Activated naive CD8-positive, alpha-beta T cell treated with anti-CD3 and anti-CD28 coated beads, Interleukin-2, amount 50 U/mL, for 24 hours (primary cell): ENCODE measurements around the gene EHD4.
A peak's percentile ranks its signal among the peaks of the same experiment; 100 is the strongest.

Experiments used
- ATAC-seq: fragments of 150-1000 bp; cut with Tn5 transposase; one replicate; pipeline ENCODE4 v1.10.0; 2021
- DNase-seq: peaks from one replicate; pipeline ENCODE4 v3.0.0; 2021
- H3K27ac Mint-ChIP-seq: one replicate; pipeline ENCODE4 v1.8.0; 2021; ENCODE audit warnings: mild to moderate bottlenecking, mixed read lengths
- H3K27me3 Mint-ChIP-seq: one replicate; pipeline ENCODE4 v1.8.0; 2021; ENCODE audit warnings: mixed read lengths
- H3K36me3 Mint-ChIP-seq: one replicate; pipeline ENCODE4 v1.8.0; 2021; ENCODE audit warnings: low read depth, mixed read lengths
- H3K4me1 Mint-ChIP-seq: one replicate; pipeline ENCODE4 v1.8.0; 2021; ENCODE audit warnings: mixed read lengths
- H3K4me3 Mint-ChIP-seq: one replicate; pipeline ENCODE4 v1.8.0; 2021; ENCODE audit warnings: mild to moderate bottlenecking, moderate library complexity, mixed read lengths
- H3K9me3 Mint-ChIP-seq: one replicate; pipeline ENCODE4 v1.8.0; 2021; ENCODE audit warnings: mixed read lengths

Gene EHD4

GRCh38 chr15:41965441-41966413, 6.6 kb downstream of the EHD4 start:
- Mint-ChIP-seq H3K4me1 (peaks cover 52% of the 10 kb centered on the region), H3K36me3 (peaks cover 17% of the 10 kb centered on the region), H3K9me3 (no peaks in the 10 kb centered on the region), H3K27ac (no peak overlapping the region), H3K27me3 (no peaks in the 10 kb centered on the region), H3K4me3 (no peak overlapping the region)
- ATAC-seq (no peak), DNase-seq (no peak)

- H3K36me3 Mint-ChIP-seq, result peaks cover 14% of the 10 kb centered on the region
- H3K4me3 Mint-ChIP-seq, result no peak overlapping the region
- no peaks in the 10 kb centered on the region for H3K27me3 Mint-ChIP-seq
- no peaks in the 10 kb centered on the region for H3K9me3 Mint-ChIP-seq
- H3K4me1 Mint-ChIP-seq, result peaks cover 22% of the 10 kb centered on the region
- DNase-seq (no peak), ATAC-seq (no peak)
- H3K27ac Mint-ChIP-seq, result no peak overlapping the region
These were observed 10.7 kb downstream of the EHD4 start for GRCh38 chr15:41961595-41962202.

- DNase-seq (no peak), ATAC-seq (no peak)
- H3K4me1 Mint-ChIP-seq, result peaks cover 16% of the 10 kb centered on the region
- H3K9me3 Mint-ChIP-seq, result no peaks in the 10 kb centered on the region
- no peaks in the 10 kb centered on the region for H3K27me3 Mint-ChIP-seq
- no peak overlapping the region for H3K4me3 Mint-ChIP-seq
- peaks cover 12% of the 10 kb centered on the region for H3K36me3 Mint-ChIP-seq
- H3K27ac Mint-ChIP-seq, result no peak overlapping the region
These were observed 11.3 kb downstream of the EHD4 start for GRCh38 chr15:41961001-41961518.

GRCh38 chr15:41958002-41958420, 14.3 kb downstream of the EHD4 start:
- H3K27me3 Mint-ChIP-seq, result no peaks in the 10 kb centered on the region
- peaks cover 12% of the 10 kb centered on the region for H3K4me1 Mint-ChIP-seq
- no peaks in the 10 kb centered on the region for H3K9me3 Mint-ChIP-seq
- no peak overlapping the region for H3K4me3 Mint-ChIP-seq
- H3K36me3 Mint-ChIP-seq, result peaks cover 10% of the 10 kb centered on the region
- DNase-seq, result no peak
- H3K27ac Mint-ChIP-seq, result no peak overlapping the region
- ATAC-seq, result no peak

- H3K4me1 Mint-ChIP-seq, result peaks cover 12% of the 10 kb centered on the region
- DNase-seq, result no peak
- H3K36me3 Mint-ChIP-seq, result peaks cover 11% of the 10 kb centered on the region
- no peak overlapping the region for H3K27ac Mint-ChIP-seq
- ATAC-seq, result peak; percentile 66
- no peak overlapping the region for H3K4me3 Mint-ChIP-seq
- no peaks in the 10 kb centered on the region for H3K9me3 Mint-ChIP-seq
- H3K27me3 Mint-ChIP-seq, result no peaks in the 10 kb centered on the region
These were observed 15.1 kb downstream of the EHD4 start for GRCh38 chr15:41957021-41957897.

GRCh38 chr15:41955807-41956525, 16.4 kb downstream of the EHD4 start:
- Mint-ChIP-seq H3K4me1 (peaks cover 7% of the 10 kb centered on the region), H3K4me3 (no peak overlapping the region), H3K27ac (no peak overlapping the region), H3K9me3 (no peaks in the 10 kb centered on the region), H3K36me3 (peaks cover 5% of the 10 kb centered on the region), H3K27me3 (no peaks in the 10 kb centered on the region)
- DNase-seq (no peak), ATAC-seq (no peak)

GRCh38 chr15:41955100-41955499, 17.3 kb downstream of the EHD4 start:
- H3K9me3 Mint-ChIP-seq, result no peaks in the 10 kb centered on the region
- no peak overlapping the region for H3K27ac Mint-ChIP-seq
- no peak overlapping the region for H3K4me3 Mint-ChIP-seq
- no peak for DNase-seq
- H3K36me3 Mint-ChIP-seq, result peaks cover 5% of the 10 kb centered on the region
- no peak for ATAC-seq
- no peaks in the 10 kb centered on the region for H3K27me3 Mint-ChIP-seq
- peaks cover 7% of the 10 kb centered on the region for H3K4me1 Mint-ChIP-seq

- no peak overlapping the region for H3K27ac Mint-ChIP-seq
- H3K27me3 Mint-ChIP-seq, result no peaks in the 10 kb centered on the region
- no peak for DNase-seq
- H3K4me1 Mint-ChIP-seq, result peaks cover 7% of the 10 kb centered on the region
- H3K36me3 Mint-ChIP-seq, result peaks cover 5% of the 10 kb centered on the region
- H3K4me3 Mint-ChIP-seq, result no peak overlapping the region
- no peaks in the 10 kb centered on the region for H3K9me3 Mint-ChIP-seq
- no peak for ATAC-seq
These were observed 18.3 kb downstream of the EHD4 start for GRCh38 chr15:41954036-41954435.

GRCh38 chr15:41952013-41952563, 20.3 kb downstream of the EHD4 start:
- DNase-seq (no peak), ATAC-seq (no peak)
- no peak overlapping the region for H3K4me3 Mint-ChIP-seq
- H3K27me3 Mint-ChIP-seq, result no peaks in the 10 kb centered on the region
- peaks cover 5% of the 10 kb centered on the region for H3K36me3 Mint-ChIP-seq
- H3K4me1 Mint-ChIP-seq, result no peaks in the 10 kb centered on the region
- H3K9me3 Mint-ChIP-seq, result no peaks in the 10 kb centered on the region
- H3K27ac Mint-ChIP-seq, result no peak overlapping the region

- no peaks in the 10 kb centered on the region for H3K9me3 Mint-ChIP-seq
- H3K36me3 Mint-ChIP-seq, result peaks cover 5% of the 10 kb centered on the region
- ATAC-seq (no peak), DNase-seq (no peak)
- H3K27me3 Mint-ChIP-seq, result no peaks in the 10 kb centered on the region
- H3K4me3 Mint-ChIP-seq, result no peak overlapping the region
- H3K4me1 Mint-ChIP-seq, result no peaks in the 10 kb centered on the region
- H3K27ac Mint-ChIP-seq, result no peak overlapping the region
These were observed 20.8 kb downstream of the EHD4 start for GRCh38 chr15:41951571-41951970.

- H3K4me1 Mint-ChIP-seq, result no peaks in the 10 kb centered on the region
- no peak overlapping the region for H3K27ac Mint-ChIP-seq
- no peak for ATAC-seq
- no peaks in the 10 kb centered on the region for H3K9me3 Mint-ChIP-seq
- H3K27me3 Mint-ChIP-seq, result no peaks in the 10 kb centered on the region
- no peak overlapping the region for H3K4me3 Mint-ChIP-seq
- DNase-seq, result no peak
- peaks cover 5% of the 10 kb centered on the region for H3K36me3 Mint-ChIP-seq
These were observed 21.9 kb downstream of the EHD4 start for GRCh38 chr15:41950489-41950888.

- DNase-seq (no peak), ATAC-seq (no peak)
- H3K27ac Mint-ChIP-seq, result no peak overlapping the region
- H3K36me3 Mint-ChIP-seq, result peaks cover 5% of the 10 kb centered on the region
- H3K4me1 Mint-ChIP-seq, result peaks cover 2% of the 10 kb centered on the region
- H3K27me3 Mint-ChIP-seq, result no peaks in the 10 kb centered on the region
- no peaks in the 10 kb centered on the region for H3K9me3 Mint-ChIP-seq
- no peak overlapping the region for H3K4me3 Mint-ChIP-seq
These were observed 22.3 kb downstream of the EHD4 start for GRCh38 chr15:41950127-41950483.

- ATAC-seq (no peak), DNase-seq (no peak)
- Mint-ChIP-seq H3K4me3 (no peak overlapping the region), H3K9me3 (no peaks in the 10 kb centered on the region), H3K4me1 (peaks cover 3% of the 10 kb centered on the region), H3K27me3 (no peaks in the 10 kb centered on the region), H3K27ac (no peak overlapping the region), H3K36me3 (peaks cover 5% of the 10 kb centered on the region)
These were observed 22.8 kb downstream of the EHD4 start for GRCh38 chr15:41949401-41950126.
